WERI-Rb-1 (cell line): ENCODE measurements around the gene C19orf25.

Source experiments
- DNase-seq: peaks from one replicate; pipeline ENCODE4 v3.0.0-alpha.2; 2020
- H3K27ac ChIP-seq: fragments of 250-450 bp; sonication (Bioruptor Pico); 2 replicates; pipeline ENCODE4 v1.5.1; 2020; ENCODE audit warnings: mild to moderate bottlenecking, moderate library complexity
- H3K27me3 ChIP-seq: fragments of 250-450 bp; sonication (Bioruptor Pico); 2 replicates; pipeline ENCODE4 v1.5.1; 2021; ENCODE audit warnings: mild to moderate bottlenecking, low read depth, moderate library complexity; ENCODE audit not compliant: insufficient read depth, severe bottlenecking
- H3K36me3 ChIP-seq: fragments of 250-450 bp; sonication (Bioruptor Pico); 2 replicates; pipeline ENCODE4 v1.5.1; 2020; ENCODE audit warnings: mild to moderate bottlenecking, moderate library complexity
- H3K4me3 ChIP-seq: 2 replicates; pipeline ENCODE4 v1.5.1; 2011; ENCODE audit warnings: low read depth, mild to moderate bottlenecking, control low read depth, low read length
- H3K9me3 ChIP-seq: fragments of 250-450 bp; sonication (Bioruptor Pico); 2 replicates; pipeline ENCODE4 v1.5.1; 2021; ENCODE audit warnings: mild to moderate bottlenecking, moderate library complexity; ENCODE audit not compliant: severe bottlenecking
- TF ChIP-seq, protein P1 (sequence below): IDR thresholded peaks from 2 replicates; pipeline ENCODE4 v1.5.1; 2011; ENCODE audit warnings: low read depth, mild to moderate bottlenecking, control low read depth, inconsistent platforms, low read length

The C19orf25 gene

DNA sequence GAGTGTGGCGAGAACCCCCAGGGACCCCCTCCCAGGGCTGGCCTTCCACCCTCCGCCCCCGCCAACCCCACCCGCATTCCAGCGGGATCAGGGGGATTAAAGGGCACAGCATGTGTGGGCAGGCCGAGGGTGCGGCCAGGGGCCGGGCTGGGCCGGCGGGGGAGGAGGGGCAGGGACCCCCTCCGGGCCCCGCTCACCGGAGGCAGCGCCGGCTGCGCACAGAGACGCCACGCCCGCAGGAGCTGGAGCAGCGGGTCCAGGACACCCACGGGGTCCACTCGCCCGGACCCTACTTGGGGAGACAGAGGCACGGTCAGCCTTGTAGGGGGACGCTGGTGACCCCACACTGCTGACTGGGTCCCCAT is 31.4 kb upstream of the C19orf25 start:
- Histone ChIP-seq H3K27ac (no peak overlapping the region), H3K4me3 (no peak overlapping the region), H3K36me3 (no peaks in the 10 kb centered on the region), H3K27me3 (peaks cover 3% of the 10 kb centered on the region), H3K9me3 (no peaks in the 10 kb centered on the region)
- DNase-seq: no peak
- TF ChIP-seq, protein P1, sequence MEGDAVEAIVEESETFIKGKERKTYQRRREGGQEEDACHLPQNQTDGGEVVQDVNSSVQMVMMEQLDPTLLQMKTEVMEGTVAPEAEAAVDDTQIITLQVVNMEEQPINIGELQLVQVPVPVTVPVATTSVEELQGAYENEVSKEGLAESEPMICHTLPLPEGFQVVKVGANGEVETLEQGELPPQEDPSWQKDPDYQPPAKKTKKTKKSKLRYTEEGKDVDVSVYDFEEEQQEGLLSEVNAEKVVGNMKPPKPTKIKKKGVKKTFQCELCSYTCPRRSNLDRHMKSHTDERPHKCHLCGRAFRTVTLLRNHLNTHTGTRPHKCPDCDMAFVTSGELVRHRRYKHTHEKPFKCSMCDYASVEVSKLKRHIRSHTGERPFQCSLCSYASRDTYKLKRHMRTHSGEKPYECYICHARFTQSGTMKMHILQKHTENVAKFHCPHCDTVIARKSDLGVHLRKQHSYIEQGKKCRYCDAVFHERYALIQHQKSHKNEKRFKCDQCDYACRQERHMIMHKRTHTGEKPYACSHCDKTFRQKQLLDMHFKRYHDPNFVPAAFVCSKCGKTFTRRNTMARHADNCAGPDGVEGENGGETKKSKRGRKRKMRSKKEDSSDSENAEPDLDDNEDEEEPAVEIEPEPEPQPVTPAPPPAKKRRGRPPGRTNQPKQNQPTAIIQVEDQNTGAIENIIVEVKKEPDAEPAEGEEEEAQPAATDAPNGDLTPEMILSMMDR: no peak

DNA sequence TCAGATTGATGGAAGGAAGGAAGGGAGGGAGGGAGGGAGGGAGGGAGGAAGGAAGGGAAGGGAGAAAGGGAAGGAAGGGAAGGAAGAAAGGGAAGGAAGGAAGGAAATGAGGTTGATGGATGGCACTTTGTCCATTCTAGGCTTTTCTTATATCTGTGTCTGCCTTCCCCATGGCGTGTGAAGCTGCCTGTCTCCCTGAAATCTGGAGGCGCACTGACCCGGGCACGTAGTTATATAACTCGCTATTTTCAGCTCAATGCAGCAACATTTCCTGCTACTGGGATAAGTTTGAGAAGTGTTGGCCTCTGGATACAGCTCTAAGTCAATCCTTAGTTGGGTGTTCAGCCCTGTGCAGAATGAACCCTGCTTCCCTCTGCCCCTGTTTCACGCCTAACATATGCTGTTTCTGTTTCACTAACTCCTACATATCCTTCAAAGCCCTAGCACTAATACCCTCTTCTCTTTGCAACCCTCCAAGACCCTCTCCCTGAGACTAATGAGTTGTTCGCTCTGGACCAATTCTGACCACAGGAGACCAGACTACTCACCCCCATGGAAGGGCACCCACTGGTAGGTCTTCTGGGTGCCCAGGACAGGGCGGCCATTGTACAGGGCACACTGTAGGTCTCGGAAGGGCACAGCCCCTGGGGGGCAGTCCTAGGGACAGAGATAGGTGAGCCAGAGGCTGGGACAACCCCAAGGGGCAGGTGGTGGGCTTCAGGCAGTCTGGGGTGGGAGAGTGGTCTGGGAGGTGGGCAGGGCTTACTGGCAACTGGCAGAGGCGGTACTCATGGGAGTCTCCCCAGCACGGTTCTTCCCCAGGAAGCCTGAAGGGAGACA is 30.8 kb upstream of the C19orf25 start:
- H3K27me3 ChIP-seq: peaks cover 3% of the 10 kb centered on the region
- TF ChIP-seq, protein P1: no peak
- no peaks in the 10 kb centered on the region for H3K36me3 ChIP-seq
- no peak overlapping the region for H3K27ac ChIP-seq
- no peak overlapping the region for H3K4me3 ChIP-seq
- H3K9me3 ChIP-seq: no peaks in the 10 kb centered on the region
- no peak for DNase-seq

DNA sequence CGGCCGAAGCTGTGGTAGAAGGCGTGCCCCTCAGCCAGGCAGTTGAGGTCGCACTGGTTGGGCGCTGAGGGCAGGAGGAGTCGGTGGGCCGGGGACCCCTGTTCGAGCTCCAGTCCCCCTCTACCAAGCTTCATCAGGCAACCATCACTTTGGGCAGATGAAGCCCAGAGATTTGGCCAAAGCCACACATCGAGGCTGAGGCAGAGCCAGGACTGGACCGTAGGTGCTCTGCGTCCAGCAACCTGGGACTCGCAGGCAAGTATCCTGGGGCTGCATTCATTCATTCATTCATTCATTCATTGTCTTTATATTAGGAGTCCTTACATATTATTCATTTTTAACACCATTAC is 29.5 kb upstream of the C19orf25 start:
- TF ChIP-seq, protein P1: no peak
- H3K27me3 ChIP-seq: peaks cover 3% of the 10 kb centered on the region

DNA sequence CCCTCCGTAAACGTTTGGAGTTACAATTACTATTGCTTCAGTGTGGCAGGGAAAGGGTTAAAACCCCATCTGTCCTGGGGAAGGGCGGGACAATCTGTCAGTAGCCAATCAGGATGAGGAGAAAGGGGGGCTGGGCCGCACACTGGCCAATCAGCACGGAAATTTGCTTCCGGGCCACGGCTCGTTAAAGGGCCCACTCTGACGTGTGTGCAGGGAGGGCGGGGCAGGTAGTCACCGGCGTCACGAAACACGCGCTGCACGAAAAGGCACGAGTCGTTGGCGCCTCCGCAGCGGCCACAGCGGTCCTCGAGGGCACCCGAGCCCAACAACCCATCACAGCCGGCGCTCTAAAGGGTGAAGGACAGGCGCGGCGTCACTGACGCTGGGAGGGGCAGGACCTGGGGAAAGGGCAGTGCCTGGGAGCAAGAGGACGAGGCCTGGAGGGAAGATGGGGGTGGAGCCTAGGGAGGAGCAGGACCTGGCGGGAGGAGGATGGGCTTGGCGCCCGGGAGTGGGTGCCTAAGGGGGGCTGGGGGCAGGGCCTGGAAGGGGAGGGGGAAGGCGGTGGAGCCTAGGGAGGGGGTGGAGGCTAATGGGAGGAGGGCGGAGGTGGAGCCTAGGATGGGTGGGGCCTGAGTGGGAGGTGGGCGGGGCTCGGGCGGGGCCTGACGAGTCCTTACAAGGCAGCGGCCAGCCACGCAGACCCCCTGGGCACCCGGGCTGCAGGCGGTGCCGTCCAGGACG is 28.9 kb upstream of the C19orf25 start:
- no peaks in the 10 kb centered on the region for H3K9me3 ChIP-seq
- DNase-seq: peak; percentile 97
- TF ChIP-seq, protein P1: no peak
- H3K36me3 ChIP-seq: no peaks in the 10 kb centered on the region
- peak overlapping the region; percentile 60 for H3K4me3 ChIP-seq
- no peaks in the 10 kb centered on the region for H3K27me3 ChIP-seq
- H3K27ac ChIP-seq: peak overlapping the region; percentile 89

More for the DNA sequence above, 29.5 kb upstream of the C19orf25 start:
- no peak for DNase-seq
- Histone ChIP-seq H3K36me3 (no peaks in the 10 kb centered on the region), H3K4me3 (0 out of 2 replicates have a peak overlapping the region, but pooled peaks have one; percentile 15), H3K9me3 (no peaks in the 10 kb centered on the region), H3K27ac (peak overlapping the region; percentile 45; the same call in 1 of the 2 replicates)

DNA sequence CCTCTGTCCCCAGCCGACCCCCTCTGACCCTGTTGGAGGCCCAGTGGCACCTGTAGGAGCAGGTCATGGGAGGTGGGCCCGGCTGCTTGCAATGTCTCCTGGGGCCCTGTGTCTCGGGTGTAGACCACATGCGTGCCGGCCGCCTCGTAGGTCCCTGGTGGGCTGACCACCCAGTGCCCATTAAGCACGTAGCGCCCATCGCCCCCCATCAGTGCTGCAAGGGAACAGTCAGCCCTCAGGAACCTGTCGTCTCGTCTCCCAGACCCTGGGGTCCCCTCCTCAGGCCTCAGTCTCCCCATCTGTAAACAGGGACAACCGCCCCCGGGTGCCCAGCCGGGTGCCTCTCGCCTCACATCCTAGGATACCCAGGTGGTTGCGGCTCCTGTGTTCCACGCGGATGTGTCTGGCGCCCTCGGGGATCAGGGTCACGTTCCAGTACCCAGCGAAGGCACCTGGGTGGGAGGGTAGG is 28.2 kb upstream of the C19orf25 start:
- H3K4me3 ChIP-seq: peak overlapping the region; percentile 60
- H3K36me3 ChIP-seq: no peaks in the 10 kb centered on the region
- DNase-seq: no peak
- TF ChIP-seq, protein P1: no peak
- no peaks in the 10 kb centered on the region for H3K9me3 ChIP-seq
- H3K27me3 ChIP-seq: no peaks in the 10 kb centered on the region
- H3K27ac ChIP-seq: peak overlapping the region; percentile 27
